HG03095 (cell line): ENCODE results near the gene NFE2L1.
"Not testable (repeated sequence)": the region's sequence is repeated elsewhere in the genome, so short reads cannot be mapped to it uniquely, and the experiment has no call there.

Experiments
- ATAC-seq: cut with Tn5 transposase; IDR thresholded peaks from one replicate; pipeline ENCODE4 v1.9.1; 2021; ENCODE audit warnings: moderate library complexity; ENCODE audit not compliant: unreplicated experiment

NFE2L1 gene

GRCh38 chr17:48023400-48024148, 24.6 kb upstream of the NFE2L1 start:
- no peak for ATAC-seq

GRCh38 chr17:48024149-48025039, 23.8 kb upstream of the NFE2L1 start:
- ATAC-seq: no peak

GRCh38 chr17:48025040-48025903, 22.9 kb upstream of the NFE2L1 start:
- ATAC-seq: peak; percentile 74

- ATAC-seq: no peak
These were observed 22.2 kb upstream of the NFE2L1 start for GRCh38 chr17:48025904-48026501.

GRCh38 chr17:48026502-48027321, 21.4 kb upstream of the NFE2L1 start:
- ATAC-seq: no peak

- ATAC-seq: no peak
These were observed 20.7 kb upstream of the NFE2L1 start for GRCh38 chr17:48027322-48027981.

GRCh38 chr17:48028736-48029135, 19.4 kb upstream of the NFE2L1 start:
- no peak for ATAC-seq

GRCh38 chr17:48030531-48030930, 17.6 kb upstream of the NFE2L1 start:
- no peak for ATAC-seq

- ATAC-seq: no peak
These were observed 16.2 kb upstream of the NFE2L1 start for GRCh38 chr17:48031966-48032365.

- not testable (repeated sequence) for ATAC-seq
These were observed 13.4 kb upstream of the NFE2L1 start for GRCh38 chr17:48034734-48035133.

GRCh38 chr17:48036693-48037035, 11.5 kb upstream of the NFE2L1 start:
- ATAC-seq: no peak

GRCh38 chr17:48037036-48037837, 10.9 kb upstream of the NFE2L1 start, which contains the start of gene COPZ2:
Gene COPZ2, minus strand, starts transcription at chr17:48037797. Its CDS starts 20 bp downstream, at chr17:48037777.
- no peak for ATAC-seq

GRCh38 chr17:48037838-48038323, 10.3 kb upstream of the NFE2L1 start:
- ATAC-seq: no peak

- no peak for ATAC-seq
These were observed 9.5 kb upstream of the NFE2L1 start for GRCh38 chr17:48038687-48039086.

- no peak for ATAC-seq
These were observed 5.0 kb upstream of the NFE2L1 start for GRCh38 chr17:48043176-48043575.

- ATAC-seq: no peak
These were observed 3.3 kb upstream of the NFE2L1 start for GRCh38 chr17:48044851-48045250.

- no peak for ATAC-seq
These were observed 2.7 kb upstream of the NFE2L1 start for GRCh38 chr17:48045316-48046001.

GRCh38 chr17:48046296-48046695, 1.9 kb upstream of the NFE2L1 start:
- ATAC-seq: no peak
